Peyer's patch (tissue), 4 donors: Measurements from ENCODE around the gene CEMP1.

Experiments used
- POLR2A ChIP-seq, 2 donors: fragments of 450-650 bp; IDR thresholded peaks; one replicate each; pipeline ENCODE4 v1.5.1; 2017; ENCODE audit warnings: antibody characterized with exemption in 2 of 2, mild to moderate bottlenecking in 2 of 2, moderate library complexity in 2 of 2
- TF ChIP-seq, protein P1 (sequence below), 6 experiments: fragments of 450-650 bp in 4 of 6; fragments of 200-600 bp in 2 of 6; sonication (generic) in 1 of 6; IDR thresholded peaks; one replicate each; pipeline ENCODE4 v1.5.1; 2017 to 2019; ENCODE audit warnings: antibody characterized with exemption in 6 of 6, mild to moderate bottlenecking in 3 of 6, moderate library complexity in 1 of 6

DNA sequence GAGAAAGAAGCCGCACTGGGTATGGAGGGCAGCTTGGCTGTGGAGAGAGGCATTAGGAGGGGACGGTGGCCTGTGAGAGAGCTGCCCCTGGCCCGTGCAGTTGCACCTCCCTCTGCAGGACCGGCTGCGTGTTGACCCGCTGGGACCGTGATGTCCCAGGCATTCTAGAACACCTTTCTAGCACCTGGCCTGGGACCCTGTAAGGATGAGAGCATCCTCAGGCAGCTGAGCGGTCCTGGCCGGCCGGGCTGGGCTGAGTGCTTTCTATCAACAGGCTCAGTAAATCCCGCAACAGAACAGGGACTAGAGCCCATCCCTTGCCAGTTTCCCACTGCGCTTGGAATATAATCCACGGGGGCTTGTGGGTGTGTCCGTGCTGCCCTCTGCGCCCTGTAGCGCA lies 41.6 kb downstream of the CEMP1 start:
- TF ChIP-seq, protein P1, sequence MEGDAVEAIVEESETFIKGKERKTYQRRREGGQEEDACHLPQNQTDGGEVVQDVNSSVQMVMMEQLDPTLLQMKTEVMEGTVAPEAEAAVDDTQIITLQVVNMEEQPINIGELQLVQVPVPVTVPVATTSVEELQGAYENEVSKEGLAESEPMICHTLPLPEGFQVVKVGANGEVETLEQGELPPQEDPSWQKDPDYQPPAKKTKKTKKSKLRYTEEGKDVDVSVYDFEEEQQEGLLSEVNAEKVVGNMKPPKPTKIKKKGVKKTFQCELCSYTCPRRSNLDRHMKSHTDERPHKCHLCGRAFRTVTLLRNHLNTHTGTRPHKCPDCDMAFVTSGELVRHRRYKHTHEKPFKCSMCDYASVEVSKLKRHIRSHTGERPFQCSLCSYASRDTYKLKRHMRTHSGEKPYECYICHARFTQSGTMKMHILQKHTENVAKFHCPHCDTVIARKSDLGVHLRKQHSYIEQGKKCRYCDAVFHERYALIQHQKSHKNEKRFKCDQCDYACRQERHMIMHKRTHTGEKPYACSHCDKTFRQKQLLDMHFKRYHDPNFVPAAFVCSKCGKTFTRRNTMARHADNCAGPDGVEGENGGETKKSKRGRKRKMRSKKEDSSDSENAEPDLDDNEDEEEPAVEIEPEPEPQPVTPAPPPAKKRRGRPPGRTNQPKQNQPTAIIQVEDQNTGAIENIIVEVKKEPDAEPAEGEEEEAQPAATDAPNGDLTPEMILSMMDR (IDR thresholded peaks at IDR 0.05) = no peak
- TF ChIP-seq POLR2A (IDR thresholded peaks at IDR 0.05) = no peak
